Right lung (tissue), 5 donors: Measurements from ENCODE around the gene REXO4. TPM values are rescaled to one million over a fixed set of nuclear protein-coding genes. Genes with fewer than 3 reads are reported as not detected.
"Not testable (repeated sequence)": the region's sequence is repeated elsewhere in the genome, so short reads cannot be mapped to it uniquely, and the experiment has no call there.

ENCODE experiments used
- DNase-seq, 2 donors: peaks; one replicate each; pipeline ENCODE4 v3.0.0-alpha.2; 2013
- polyA plus RNA-seq, 5 donors: library from polyadenylated mRNA; unstranded; fragments of 120-200 nt; gene quantifications; one replicate each; pipeline versions ENCODE4 v1.2.1 to v1.2.3, GENCODE V29; 2013; ENCODE audit warnings: inconsistent platforms in 1 of 5, low replicate concordance in 1 of 5; ENCODE audit not compliant: insufficient read length in 5 of 5, insufficient read depth in 1 of 5

Gene REXO4
- polyA plus RNA-seq, 5 donors: 23.0 to 31.4 (median 29.3) TPM

GRCh38 chr9:133421615-133422542 lies 4.1 kb upstream of the REXO4 start, which contains the start of gene ADAMTS13:
TSS of gene ADAMTS13 (plus strand) at chr9:133422367. CDS start at chr9:133422444, 77 bp downstream.
- DNase-seq: no peak

- DNase-seq: no peak
These were observed 2.6 kb upstream of the REXO4 start for GRCh38 chr9:133420392-133420827.

- no peak for DNase-seq
These were observed 1.2 kb upstream of the REXO4 start for GRCh38 chr9:133419005-133419404.

- no peak for DNase-seq
These were observed 2.6 kb downstream of the REXO4 start for GRCh38 chr9:133415170-133415569.

GRCh38 chr9:133408042-133408441 lies 9.8 kb downstream of the REXO4 start:
- DNase-seq: no peak

GRCh38 chr9:133406480-133407307 lies 11.1 kb downstream of the REXO4 start:
- DNase-seq: peak; percentile 42 to 61

GRCh38 chr9:133405508-133406438 lies 12.0 kb downstream of the REXO4 start:
- DNase-seq: no peak

GRCh38 chr9:133404454-133405002 lies 13.3 kb downstream of the REXO4 start:
- no peak for DNase-seq

GRCh38 chr9:133403766-133404453 lies 13.9 kb downstream of the REXO4 start:
- no peak for DNase-seq

GRCh38 chr9:133402689-133403088 lies 15.1 kb downstream of the REXO4 start:
- DNase-seq: no peak

- DNase-seq: no peak
These were observed 16.2 kb downstream of the REXO4 start for GRCh38 chr9:133401588-133401987.

- no peak for DNase-seq
These were observed 17.5 kb downstream of the REXO4 start for GRCh38 chr9:133400292-133400691.

GRCh38 chr9:133397895-133398294 lies 19.9 kb downstream of the REXO4 start:
- DNase-seq: no peak

- no peak for DNase-seq
These were observed 20.4 kb downstream of the REXO4 start for GRCh38 chr9:133397370-133397769.

- DNase-seq: no peak
These were observed 20.9 kb downstream of the REXO4 start for GRCh38 chr9:133396952-133397351.

GRCh38 chr9:133394687-133395271 lies 23.0 kb downstream of the REXO4 start:
- DNase-seq: no peak

GRCh38 chr9:133393399-133393798 lies 24.4 kb downstream of the REXO4 start:
- DNase-seq: no peak

- DNase-seq: not testable (repeated sequence)
These were observed 25.5 kb downstream of the REXO4 start for GRCh38 chr9:133392308-133392707.

GRCh38 chr9:133391449-133391848 lies 26.4 kb downstream of the REXO4 start:
- DNase-seq: not testable (repeated sequence)

GRCh38 chr9:133390713-133391112 lies 27.1 kb downstream of the REXO4 start:
- no peak for DNase-seq
